ENCODE data around the gene DYRK4. TPM values are rescaled to one million over a fixed set of nuclear protein-coding genes. Genes with fewer than 3 reads are reported as not detected.
A peak's percentile ranks its signal among the peaks of the same experiment; 100 is the strongest.

Gene DYRK4
- total and polyA plus RNA-seq, 2 of the 13 experiments (the other 11 are each of a cell fraction or from before 2014, with no cell fraction given), result 29.4 to 40.2 TPM

- TF ChIP-seq KDM5A (IDR thresholded peaks at IDR 0.05; ENCODE audit: borderline replicate concordance, low read length) (peak; percentile 56; the same call in 1 of the 2 replicates), POGK (CRISPR knock-in tag; conservative IDR thresholded peaks at IDR 0.05) (no peak), PAXIP1 (CRISPR knock-in tag; conservative IDR thresholded peaks at IDR 0.05) (no peak), ZHX2 (IDR thresholded peaks at IDR 0.05; ENCODE audit: low read depth) (0 out of 2 replicates have a peak, but pooled peaks have one; percentile 18), ZHX2 (CRISPR knock-in tag; IDR thresholded peaks at IDR 0.05; ENCODE audit: borderline replicate concordance) (no peak), NPAS2 (CRISPR knock-in tag; IDR thresholded peaks at IDR 0.05; ENCODE audit: borderline replicate concordance) (no peak), MTF1 (CRISPR knock-in tag; IDR thresholded peaks at IDR 0.05) (no peak), ZNF225 (CRISPR knock-in tag; IDR thresholded peaks at IDR 0.05) (0 out of 2 replicates have a peak, but pooled peaks have one; percentile 39), BRD4 (CRISPR knock-in tag; IDR thresholded peaks at IDR 0.05) (no peak), HES4 (CRISPR knock-in tag; IDR thresholded peaks at IDR 0.05; ENCODE audit: borderline replicate concordance) (no peak), TFE3 (CRISPR knock-in tag; IDR thresholded peaks at IDR 0.05) (0 out of 2 replicates have a peak, but pooled peaks have one; percentile 14), GZF1 (CRISPR knock-in tag; IDR thresholded peaks at IDR 0.05) (no peak), ELK4 (CRISPR knock-in tag; IDR thresholded peaks at IDR 0.05; ENCODE audit: borderline replicate concordance) (no peak)
Observed at GRCh38 chr12:4604684-4605193, 42.7 kb downstream of the DYRK4 start (continued).
